GM06990 (cell line): ENCODE results near the gene TMEM254.
"Not testable (repeated sequence)": the region's sequence is repeated elsewhere in the genome, so short reads cannot be mapped to it uniquely, and the experiment has no call there.

ENCODE experiments used
- DNase-seq: peaks from one replicate; pipeline ENCODE4 v3.0.0-alpha.2; 2011; ENCODE audit not compliant: insufficient read length; ENCODE audit errors: extremely low read depth
- H3K27me3 ChIP-seq: replicated peaks from 2 replicates; pipeline ENCODE4 v1.6.0; 2011; ENCODE audit warnings: low read length; ENCODE audit not compliant: control insufficient read depth, insufficient read depth
- H3K36me3 ChIP-seq: 2 replicates; pipeline ENCODE4 v1.5.1; 2011; ENCODE audit warnings: low read length; ENCODE audit not compliant: control insufficient read depth, insufficient read depth
- H3K4me3 ChIP-seq: replicated peaks from 2 replicates; pipeline ENCODE4 v1.5.1; 2011; ENCODE audit warnings: low read depth, mild to moderate bottlenecking, control low read depth, low read length
- TF ChIP-seq, protein P1 (sequence below): IDR thresholded peaks from 2 replicates; pipeline ENCODE4 v1.5.1; 2011; ENCODE audit warnings: low read length, control low read depth, mild to moderate bottlenecking, inconsistent platforms; ENCODE audit not compliant: insufficient read depth, poor library complexity, severe bottlenecking

The TMEM254 gene

DNA sequence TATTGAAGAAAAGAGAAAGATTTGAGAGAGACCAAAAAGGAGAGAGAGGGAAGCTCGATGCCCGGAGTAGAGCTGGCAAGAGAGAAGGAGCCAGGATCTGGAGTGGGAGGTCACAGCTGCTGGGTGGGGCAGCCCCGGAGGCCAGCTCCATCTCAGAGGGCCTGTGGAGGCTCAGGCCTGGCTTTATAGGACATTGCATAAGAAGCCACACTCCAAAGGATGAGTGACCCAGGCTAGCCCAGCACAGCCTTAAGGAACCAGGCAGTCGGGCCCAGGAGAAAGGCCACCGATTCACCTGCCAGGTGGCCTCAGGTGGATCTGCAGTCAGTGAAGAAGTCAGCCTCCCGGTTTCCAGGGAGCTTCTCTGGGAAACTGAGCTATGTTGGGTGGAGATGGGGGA lies 54.7 kb downstream of the TMEM254 start:
- TF ChIP-seq, protein P1, sequence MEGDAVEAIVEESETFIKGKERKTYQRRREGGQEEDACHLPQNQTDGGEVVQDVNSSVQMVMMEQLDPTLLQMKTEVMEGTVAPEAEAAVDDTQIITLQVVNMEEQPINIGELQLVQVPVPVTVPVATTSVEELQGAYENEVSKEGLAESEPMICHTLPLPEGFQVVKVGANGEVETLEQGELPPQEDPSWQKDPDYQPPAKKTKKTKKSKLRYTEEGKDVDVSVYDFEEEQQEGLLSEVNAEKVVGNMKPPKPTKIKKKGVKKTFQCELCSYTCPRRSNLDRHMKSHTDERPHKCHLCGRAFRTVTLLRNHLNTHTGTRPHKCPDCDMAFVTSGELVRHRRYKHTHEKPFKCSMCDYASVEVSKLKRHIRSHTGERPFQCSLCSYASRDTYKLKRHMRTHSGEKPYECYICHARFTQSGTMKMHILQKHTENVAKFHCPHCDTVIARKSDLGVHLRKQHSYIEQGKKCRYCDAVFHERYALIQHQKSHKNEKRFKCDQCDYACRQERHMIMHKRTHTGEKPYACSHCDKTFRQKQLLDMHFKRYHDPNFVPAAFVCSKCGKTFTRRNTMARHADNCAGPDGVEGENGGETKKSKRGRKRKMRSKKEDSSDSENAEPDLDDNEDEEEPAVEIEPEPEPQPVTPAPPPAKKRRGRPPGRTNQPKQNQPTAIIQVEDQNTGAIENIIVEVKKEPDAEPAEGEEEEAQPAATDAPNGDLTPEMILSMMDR = no peak
- H3K4me3 ChIP-seq = no peak overlapping the region
- no peaks in the 10 kb centered on the region for H3K36me3 ChIP-seq
- no peak for DNase-seq
- peaks cover 1% of the 10 kb centered on the region; the same call in 1 of the 2 replicates for H3K27me3 ChIP-seq

DNA sequence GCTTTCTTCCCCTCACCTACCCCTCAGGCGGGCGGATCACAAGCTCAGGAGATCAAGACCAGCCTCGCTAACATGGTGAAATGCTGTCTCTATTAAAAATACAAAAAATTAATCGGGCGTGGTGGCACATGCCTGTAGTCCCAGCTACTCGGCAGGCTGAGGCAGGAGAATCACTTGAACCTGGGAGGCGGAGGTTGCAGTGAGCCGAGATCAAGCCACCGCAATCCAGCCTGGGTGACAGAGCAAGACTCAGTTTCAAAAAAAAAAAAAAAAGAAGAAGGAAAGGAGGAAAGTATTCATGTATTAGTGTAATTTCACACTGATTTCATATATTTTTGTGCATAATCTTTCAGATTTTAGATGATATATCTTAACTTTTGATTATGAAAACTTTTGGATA lies 55.2 kb downstream of the TMEM254 start:
- H3K4me3 ChIP-seq, H3K27me3 ChIP-seq, H3K36me3 ChIP-seq, DNase-seq: not testable (repeated sequence)

DNA sequence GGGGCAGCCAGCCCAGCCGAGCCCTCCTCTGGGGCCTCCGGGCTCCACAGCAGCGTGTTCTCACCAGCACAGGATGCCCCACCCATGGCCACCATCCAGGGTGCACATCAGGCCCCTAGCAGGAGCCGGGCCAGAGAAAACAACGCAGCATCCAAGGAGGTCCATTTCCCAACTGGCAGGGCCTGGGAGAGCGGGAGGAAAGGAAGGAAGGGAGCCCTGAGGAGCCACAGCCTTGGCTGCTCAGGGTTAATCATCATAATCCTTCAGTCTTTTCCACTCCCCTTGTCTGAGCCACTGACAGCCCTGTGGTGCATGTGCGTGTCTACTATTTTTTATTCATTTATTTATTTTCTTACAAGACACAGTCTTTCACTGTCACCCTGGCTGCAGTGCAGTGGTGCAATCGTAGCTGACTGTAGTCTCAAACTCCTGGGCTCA lies 57.7 kb downstream of the TMEM254 start:
- Histone ChIP-seq H3K4me3 (no peak overlapping the region), H3K27me3 (peaks cover 1% of the 10 kb centered on the region; the same call in 1 of the 2 replicates), H3K36me3 (no peaks in the 10 kb centered on the region)
- DNase-seq = no peak
- TF ChIP-seq, protein P1 = no peak

DNA sequence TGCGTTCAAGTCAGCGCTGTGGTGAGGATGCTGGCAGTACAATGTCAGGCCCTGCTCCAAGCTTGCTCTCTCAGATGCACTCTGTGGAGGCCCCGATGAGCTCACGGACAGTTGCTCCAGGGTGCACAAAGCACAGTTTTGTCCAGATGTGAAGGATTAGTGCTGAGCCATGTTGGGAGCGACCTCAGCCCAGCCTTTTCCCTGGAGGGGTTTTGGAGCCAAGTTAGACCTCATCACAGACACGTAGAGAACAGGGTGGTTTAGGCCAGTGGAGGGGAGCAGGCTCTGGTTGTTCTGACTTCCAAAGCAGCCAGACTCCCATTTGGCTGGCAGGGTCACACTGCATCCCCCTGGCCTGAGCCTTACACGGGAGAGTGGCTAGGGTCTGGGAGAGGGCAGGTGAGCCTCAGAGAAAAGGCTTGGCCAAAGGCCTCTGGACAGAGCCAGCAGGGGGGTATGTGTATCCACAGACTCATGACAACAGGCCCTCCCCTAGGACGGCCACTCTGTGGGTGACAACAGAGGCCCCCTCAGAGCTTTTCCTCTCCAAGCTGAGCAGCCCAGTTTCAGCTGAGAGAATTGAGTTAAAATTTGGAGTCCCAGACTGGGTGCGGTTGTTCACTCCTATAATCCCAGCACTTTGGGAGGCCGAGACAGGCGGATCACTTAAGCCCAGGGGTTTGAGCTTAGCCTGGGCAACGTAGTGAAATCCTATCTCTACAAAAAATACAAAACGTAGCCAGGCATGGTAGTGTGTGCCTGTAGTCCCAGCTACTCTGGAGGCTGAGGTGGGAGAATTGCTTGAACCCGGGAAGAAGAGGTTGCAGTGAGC lies 58.8 kb downstream of the TMEM254 start:
- TF ChIP-seq, protein P1 = no peak
- Histone ChIP-seq H3K36me3 (no peaks in the 10 kb centered on the region), H3K4me3 (no peak overlapping the region), H3K27me3 (peaks cover 1% of the 10 kb centered on the region; the same call in 1 of the 2 replicates)
- DNase-seq = no peak

DNA sequence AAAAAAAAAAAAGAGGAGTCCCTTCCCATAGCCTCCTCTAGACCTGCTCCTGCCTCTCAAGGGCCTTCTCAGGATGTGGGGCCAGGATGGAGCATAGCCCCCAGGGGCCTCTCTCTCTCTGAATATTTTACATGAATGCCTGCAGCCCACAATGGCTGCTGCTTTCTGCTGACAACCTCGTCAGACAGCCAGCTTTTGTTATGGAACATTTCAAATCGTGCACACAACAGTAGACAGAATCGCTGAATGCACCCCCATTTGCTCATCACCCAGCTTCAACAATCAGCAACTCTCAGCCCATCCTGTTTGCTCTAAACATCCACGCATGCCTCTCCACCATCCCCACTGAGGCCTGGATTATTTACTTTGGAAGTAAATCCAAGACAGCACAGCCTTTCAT lies 59.5 kb downstream of the TMEM254 start:
- TF ChIP-seq, protein P1 = no peak
- no peaks in the 10 kb centered on the region for H3K36me3 ChIP-seq
- peaks cover 1% of the 10 kb centered on the region; the same call in 1 of the 2 replicates for H3K27me3 ChIP-seq
- H3K4me3 ChIP-seq = no peak overlapping the region
- DNase-seq = no peak

DNA sequence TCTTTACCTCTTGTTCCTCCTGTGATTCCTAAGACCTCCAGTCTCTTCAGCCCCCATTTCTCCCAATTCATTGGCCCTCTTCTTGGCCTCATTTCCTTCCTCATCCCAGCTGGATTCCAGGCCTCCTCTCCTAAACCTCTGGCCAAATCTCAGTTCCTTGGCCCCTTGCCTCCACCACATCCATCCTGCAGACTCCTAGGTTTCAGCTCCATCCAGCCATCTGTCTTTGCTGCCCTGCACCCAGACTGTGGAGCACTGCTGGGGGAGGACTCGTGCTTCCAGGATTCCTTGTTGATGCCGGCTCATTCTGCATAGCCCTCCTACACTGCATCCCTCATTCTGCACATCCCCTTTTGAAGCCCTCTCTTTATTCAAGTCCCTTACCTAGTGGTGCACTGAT lies 60.8 kb downstream of the TMEM254 start:
- Histone ChIP-seq H3K36me3 (no peaks in the 10 kb centered on the region), H3K27me3 (no peaks in the 10 kb centered on the region), H3K4me3 (no peak overlapping the region)
- DNase-seq = no peak
- TF ChIP-seq, protein P1 = no peak
